Mesendoderm (in vitro differentiated cells): ENCODE measurements around the gene ZDHHC1.
A peak's percentile ranks its signal among the peaks of the same experiment; 100 is the strongest.

ENCODE experiments used
- DNase-seq: peaks from one replicate; pipeline ENCODE4 v3.0.0; 2013
- H2AK5ac ChIP-seq: 2 replicates; pipeline ENCODE4 v1.6.1; 2013; ENCODE audit warnings: low read length, inconsistent platforms
- H2BK120ac ChIP-seq: 2 replicates; pipeline ENCODE4 v1.6.1; 2013; ENCODE audit warnings: low read depth, mild to moderate bottlenecking, low read length, moderate library complexity, mixed read lengths
- H2BK15ac ChIP-seq: replicated peaks from 2 replicates; pipeline ENCODE4 v1.6.1; 2013; ENCODE audit warnings: low read depth, mild to moderate bottlenecking, moderate library complexity
- H2BK5ac ChIP-seq: 2 replicates; pipeline ENCODE4 v1.6.1; 2013; ENCODE audit warnings: low read length, inconsistent platforms
- H3K18ac ChIP-seq: 2 replicates; pipeline ENCODE4 v1.6.1; 2013; ENCODE audit warnings: mild to moderate bottlenecking, low read length, mixed read lengths
- H3K23ac ChIP-seq: one replicate; pipeline ENCODE4 v1.6.1; 2013; ENCODE audit warnings: low read length
- H3K27ac ChIP-seq: 2 replicates; pipeline ENCODE4 v1.5.1; 2013; ENCODE audit warnings: low read depth, mild to moderate bottlenecking, inconsistent platforms, low read length, moderate library complexity
- H3K27me3 ChIP-seq: 2 replicates; pipeline ENCODE4 v1.6.1; 2013; ENCODE audit warnings: low read length, control low read depth, mild to moderate bottlenecking, inconsistent platforms; ENCODE audit not compliant: insufficient read depth, poor library complexity
- H3K36me3 ChIP-seq: 2 replicates; pipeline ENCODE4 v1.6.1; 2013; ENCODE audit warnings: low read length, inconsistent platforms; ENCODE audit not compliant: control insufficient read depth, insufficient read depth
- H3K4ac ChIP-seq: one replicate; pipeline ENCODE4 v1.6.1; 2013; ENCODE audit warnings: low read depth, mild to moderate bottlenecking, low read length, moderate library complexity
- H3K4me1 ChIP-seq: 2 replicates; pipeline ENCODE4 v1.6.1; 2013; ENCODE audit warnings: low read depth, low read length, inconsistent platforms; ENCODE audit not compliant: control insufficient read depth
- H3K4me2 ChIP-seq: 2 replicates; pipeline ENCODE4 v1.6.1; 2013; ENCODE audit warnings: low read length
- H3K4me3 ChIP-seq: 2 replicates; pipeline ENCODE4 v1.5.1; 2013; ENCODE audit warnings: mild to moderate bottlenecking, low read length
- H3K56ac ChIP-seq: one replicate; pipeline ENCODE4 v1.6.1; 2013; ENCODE audit warnings: low read length
- H3K79me1 ChIP-seq: 2 replicates; pipeline ENCODE4 v1.6.1; 2013; ENCODE audit warnings: low read length, inconsistent platforms
- H3K79me2 ChIP-seq: 2 replicates; pipeline ENCODE4 v1.6.1; 2013; ENCODE audit warnings: mild to moderate bottlenecking, low read length; ENCODE audit not compliant: control insufficient read depth, insufficient read depth
- H3K9ac ChIP-seq: 2 replicates; pipeline ENCODE4 v1.6.1; 2013; ENCODE audit warnings: low read length, inconsistent platforms
- H4K5ac ChIP-seq: one replicate; pipeline ENCODE4 v1.6.1; 2013; ENCODE audit warnings: low read length
- H4K8ac ChIP-seq: one replicate; pipeline ENCODE4 v1.6.1; 2013; ENCODE audit warnings: low read depth, mild to moderate bottlenecking, control low read depth, low read length, moderate library complexity
- WGBS: extraction: QIAGEN DNeasy Blood & Tissue Kit; methylation state at CpG from one replicate; pipeline ENCODE4 v1.1.7; 2013; ENCODE audit warnings: low lambda C conversion rate, missing lambda C conversion rate; ENCODE audit not compliant: insufficient coverage; ENCODE audit errors: extremely low coverage; 5-methylcytosine and 5-hydroxymethylcytosine counted together

Gene ZDHHC1

GRCh38 chr16:67412294-67412693 lies 4.0 kb downstream of the ZDHHC1 start:
- no peak overlapping the region for H4K8ac ChIP-seq
- H2BK15ac ChIP-seq: no peak overlapping the region
- no peak overlapping the region for H3K9ac ChIP-seq
- no peaks in the 10 kb centered on the region for H3K36me3 ChIP-seq
- H3K79me2 ChIP-seq: no peaks in the 10 kb centered on the region
- WGBS: no CpG with 5 or more reads among the region's 2 CpGs
- H3K56ac ChIP-seq: no peak overlapping the region
- H3K4ac ChIP-seq: no peak overlapping the region
- H3K4me3 ChIP-seq: no peak overlapping the region
- DNase-seq: no peak
- H3K4me2 ChIP-seq: no peak overlapping the region
- no peak overlapping the region for H2BK120ac ChIP-seq
- no peak overlapping the region for H3K23ac ChIP-seq
- H2BK5ac ChIP-seq: no peak overlapping the region
- H3K18ac ChIP-seq: no peak overlapping the region
- H3K79me1 ChIP-seq: no peaks in the 10 kb centered on the region
- H3K27me3 ChIP-seq: no peaks in the 10 kb centered on the region
- H2AK5ac ChIP-seq: no peak overlapping the region
- H3K4me1 ChIP-seq: no peaks in the 10 kb centered on the region
- no peak overlapping the region for H3K27ac ChIP-seq
- H4K5ac ChIP-seq: no peak overlapping the region

- H3K4me3 ChIP-seq: no peak overlapping the region
- H2BK15ac ChIP-seq: no peak overlapping the region
- H3K9ac ChIP-seq: no peak overlapping the region
- H3K56ac ChIP-seq: no peak overlapping the region
- H4K5ac ChIP-seq: no peak overlapping the region
- no peaks in the 10 kb centered on the region for H3K27me3 ChIP-seq
- H3K36me3 ChIP-seq: no peaks in the 10 kb centered on the region
- H2BK120ac ChIP-seq: no peak overlapping the region
- DNase-seq: no peak
- no peaks in the 10 kb centered on the region for H3K79me1 ChIP-seq
- no peaks in the 10 kb centered on the region for H3K79me2 ChIP-seq
- H3K4me1 ChIP-seq: peaks cover 4% of the 10 kb centered on the region
- no peak overlapping the region for H3K4me2 ChIP-seq
- no peak overlapping the region for H3K27ac ChIP-seq
- no peak overlapping the region for H3K4ac ChIP-seq
- no peak overlapping the region for H2BK5ac ChIP-seq
- no peak overlapping the region for H4K8ac ChIP-seq
- WGBS: no CpG with 5 or more reads among the region's 3 CpGs
- H2AK5ac ChIP-seq: no peak overlapping the region
- no peak overlapping the region for H3K23ac ChIP-seq
- no peak overlapping the region for H3K18ac ChIP-seq
Observed at GRCh38 chr16:67411339-67411738, 4.9 kb downstream of the ZDHHC1 start.

- WGBS: no CpG with 5 or more reads among the region's 9 CpGs
Observed at GRCh38 chr16:67409631-67410030, 6.6 kb downstream of the ZDHHC1 start.

GRCh38 chr16:67407788-67408452 lies 8.4 kb downstream of the ZDHHC1 start:
- no peaks in the 10 kb centered on the region for H3K36me3 ChIP-seq
- DNase-seq: peak; percentile 39
- WGBS: no CpG with 5 or more reads among the region's 6 CpGs

More at GRCh38 chr16:67409631-67410030, 6.6 kb downstream of the ZDHHC1 start:
- H3K4me3 ChIP-seq: no peak overlapping the region
- no peaks in the 10 kb centered on the region for H3K27me3 ChIP-seq
- no peak overlapping the region for H2BK5ac ChIP-seq
- DNase-seq: no peak
- H3K79me2 ChIP-seq: no peaks in the 10 kb centered on the region
- no peak overlapping the region for H3K23ac ChIP-seq
- H3K4ac ChIP-seq: no peak overlapping the region
- H3K4me1 ChIP-seq: peaks cover 4% of the 10 kb centered on the region
- no peak overlapping the region for H3K56ac ChIP-seq
- no peak overlapping the region for H2BK15ac ChIP-seq
- H3K36me3 ChIP-seq: no peaks in the 10 kb centered on the region
- H2BK120ac ChIP-seq: no peak overlapping the region
- H2AK5ac ChIP-seq: no peak overlapping the region
- H3K27ac ChIP-seq: no peak overlapping the region
- no peak overlapping the region for H3K18ac ChIP-seq
- no peak overlapping the region for H3K4me2 ChIP-seq
- H4K5ac ChIP-seq: no peak overlapping the region
- no peak overlapping the region for H3K9ac ChIP-seq
- no peak overlapping the region for H4K8ac ChIP-seq
- H3K79me1 ChIP-seq: no peaks in the 10 kb centered on the region

GRCh38 chr16:67407176-67407787 lies 9.0 kb downstream of the ZDHHC1 start:
- Histone ChIP-seq H2BK15ac (no peak overlapping the region), H2BK5ac (no peak overlapping the region), H3K36me3 (no peaks in the 10 kb centered on the region), H3K79me2 (no peaks in the 10 kb centered on the region), H3K27ac (no peak overlapping the region), H4K5ac (no peak overlapping the region), H3K4me2 (no peak overlapping the region), H2AK5ac (no peak overlapping the region), H3K4me1 (peaks cover 4% of the 10 kb centered on the region), H3K4me3 (no peak overlapping the region), H3K79me1 (no peaks in the 10 kb centered on the region), H3K9ac (no peak overlapping the region), H4K8ac (no peak overlapping the region), H3K56ac (peak overlapping the region; percentile 71), H3K23ac (no peak overlapping the region), H3K27me3 (no peaks in the 10 kb centered on the region), H3K18ac (no peak overlapping the region), H3K4ac (no peak overlapping the region), H2BK120ac (no peak overlapping the region)
- WGBS: no CpG with 5 or more reads among the region's 7 CpGs
- no peak for DNase-seq

More at GRCh38 chr16:67407788-67408452, 8.4 kb downstream of the ZDHHC1 start:
- Histone ChIP-seq H3K56ac (peak overlapping the region; percentile 49), H3K23ac (no peak overlapping the region), H3K79me2 (no peaks in the 10 kb centered on the region), H2AK5ac (no peak overlapping the region), H4K8ac (no peak overlapping the region), H2BK120ac (no peak overlapping the region), H3K4ac (no peak overlapping the region), H3K4me1 (peaks cover 4% of the 10 kb centered on the region), H3K9ac (no peak overlapping the region), H3K27me3 (no peaks in the 10 kb centered on the region), H4K5ac (no peak overlapping the region), H3K4me2 (no peak overlapping the region), H2BK5ac (no peak overlapping the region), H3K18ac (no peak overlapping the region), H3K27ac (no peak overlapping the region), H2BK15ac (no peak overlapping the region), H3K79me1 (no peaks in the 10 kb centered on the region), H3K4me3 (no peak overlapping the region)
